ENCODE measurements around the gene L3MBTL4.

L3MBTL4 gene

DNA sequence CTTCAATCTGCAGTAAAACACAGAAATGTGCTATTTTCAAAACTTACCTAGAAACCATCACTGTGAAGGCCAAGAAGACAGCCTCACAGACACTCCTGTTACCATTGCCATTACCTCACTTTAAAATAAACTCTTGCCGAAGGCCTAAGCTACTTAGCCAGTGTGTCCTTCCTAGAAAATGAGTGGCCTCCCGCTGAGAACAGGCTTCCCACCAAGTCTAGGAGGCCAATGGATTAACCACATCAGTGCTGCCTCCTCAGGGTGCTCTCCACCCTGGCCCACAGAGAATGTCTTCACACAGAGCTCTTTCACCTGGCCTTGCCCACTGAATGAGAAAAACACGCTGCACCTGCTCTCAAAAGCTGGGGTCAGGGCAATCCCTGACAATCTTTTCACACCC lies 47.5 kb downstream of the L3MBTL4 start:
- DNase-seq (ENCODE audit: low read depth): no peak
- H3K4me3 ChIP-seq (ENCODE audit: control insufficient read depth, low read depth, low read length): no peak overlapping the region
- TF ChIP-seq, protein P1, sequence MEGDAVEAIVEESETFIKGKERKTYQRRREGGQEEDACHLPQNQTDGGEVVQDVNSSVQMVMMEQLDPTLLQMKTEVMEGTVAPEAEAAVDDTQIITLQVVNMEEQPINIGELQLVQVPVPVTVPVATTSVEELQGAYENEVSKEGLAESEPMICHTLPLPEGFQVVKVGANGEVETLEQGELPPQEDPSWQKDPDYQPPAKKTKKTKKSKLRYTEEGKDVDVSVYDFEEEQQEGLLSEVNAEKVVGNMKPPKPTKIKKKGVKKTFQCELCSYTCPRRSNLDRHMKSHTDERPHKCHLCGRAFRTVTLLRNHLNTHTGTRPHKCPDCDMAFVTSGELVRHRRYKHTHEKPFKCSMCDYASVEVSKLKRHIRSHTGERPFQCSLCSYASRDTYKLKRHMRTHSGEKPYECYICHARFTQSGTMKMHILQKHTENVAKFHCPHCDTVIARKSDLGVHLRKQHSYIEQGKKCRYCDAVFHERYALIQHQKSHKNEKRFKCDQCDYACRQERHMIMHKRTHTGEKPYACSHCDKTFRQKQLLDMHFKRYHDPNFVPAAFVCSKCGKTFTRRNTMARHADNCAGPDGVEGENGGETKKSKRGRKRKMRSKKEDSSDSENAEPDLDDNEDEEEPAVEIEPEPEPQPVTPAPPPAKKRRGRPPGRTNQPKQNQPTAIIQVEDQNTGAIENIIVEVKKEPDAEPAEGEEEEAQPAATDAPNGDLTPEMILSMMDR (conservative IDR thresholded peaks at IDR 0.05; ENCODE audit: control insufficient read depth, insufficient read depth, low read depth, low read length): no peak

- no peak for DNase-seq (ENCODE audit: low read depth)
- TF ChIP-seq, protein P1 (conservative IDR thresholded peaks at IDR 0.05; ENCODE audit: control insufficient read depth, insufficient read depth, low read depth, low read length): no peak
- H3K4me3 ChIP-seq (ENCODE audit: control insufficient read depth, low read depth, low read length): no peak overlapping the region
Measured at GRCh38 chr18:6366776-6367175, 47.9 kb downstream of the L3MBTL4 start.

DNA sequence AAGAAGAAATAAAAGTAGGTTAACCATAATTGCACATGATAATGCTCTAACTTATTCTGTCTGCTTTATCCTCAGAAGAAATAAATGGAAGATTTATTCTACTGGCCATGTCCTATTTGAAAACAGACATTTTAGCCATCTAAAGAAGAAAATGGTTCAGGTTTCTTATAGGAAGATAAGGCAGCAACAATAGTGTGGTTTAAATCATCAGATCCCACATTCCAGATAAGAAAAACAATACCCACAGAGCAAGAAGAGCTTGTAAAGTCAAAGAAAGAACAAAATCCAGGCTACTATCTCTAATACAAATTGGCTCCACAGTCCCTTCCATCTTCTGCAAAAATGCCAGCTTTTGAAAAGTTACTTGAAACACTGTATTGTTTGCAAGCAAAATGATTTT lies 49.3 kb downstream of the L3MBTL4 start:
- TF ChIP-seq, protein P1 (conservative IDR thresholded peaks at IDR 0.05; ENCODE audit: control insufficient read depth, insufficient read depth, low read depth, low read length): no peak
- DNase-seq (ENCODE audit: low read depth): no peak
- H3K4me3 ChIP-seq (ENCODE audit: control insufficient read depth, low read depth, low read length): no peak overlapping the region

DNA sequence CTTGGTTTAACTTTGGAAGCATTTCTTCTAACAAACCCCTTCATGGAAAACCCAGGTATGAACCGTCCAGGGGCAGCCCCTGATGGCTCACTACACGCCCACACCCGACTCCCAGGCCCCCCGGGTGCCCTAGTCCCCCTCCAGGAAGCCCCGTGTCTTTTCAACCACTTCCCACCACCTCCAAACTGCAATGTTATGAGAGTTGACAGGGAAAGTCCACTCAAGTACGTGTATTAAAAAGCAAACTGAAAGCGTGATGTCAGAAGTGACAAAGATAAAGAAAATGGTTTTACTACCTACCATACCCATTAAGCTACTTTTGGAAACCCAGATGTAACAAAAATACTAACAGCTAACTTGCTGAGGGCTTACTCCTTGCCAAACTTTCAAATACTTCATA lies 51.5 kb downstream of the L3MBTL4 start:
- TF ChIP-seq, protein P1 (conservative IDR thresholded peaks at IDR 0.05; ENCODE audit: control insufficient read depth, insufficient read depth, low read depth, low read length): no peak
- H3K4me3 ChIP-seq (ENCODE audit: control insufficient read depth, low read depth, low read length): no peak overlapping the region
- DNase-seq (ENCODE audit: low read depth): no peak

DNA sequence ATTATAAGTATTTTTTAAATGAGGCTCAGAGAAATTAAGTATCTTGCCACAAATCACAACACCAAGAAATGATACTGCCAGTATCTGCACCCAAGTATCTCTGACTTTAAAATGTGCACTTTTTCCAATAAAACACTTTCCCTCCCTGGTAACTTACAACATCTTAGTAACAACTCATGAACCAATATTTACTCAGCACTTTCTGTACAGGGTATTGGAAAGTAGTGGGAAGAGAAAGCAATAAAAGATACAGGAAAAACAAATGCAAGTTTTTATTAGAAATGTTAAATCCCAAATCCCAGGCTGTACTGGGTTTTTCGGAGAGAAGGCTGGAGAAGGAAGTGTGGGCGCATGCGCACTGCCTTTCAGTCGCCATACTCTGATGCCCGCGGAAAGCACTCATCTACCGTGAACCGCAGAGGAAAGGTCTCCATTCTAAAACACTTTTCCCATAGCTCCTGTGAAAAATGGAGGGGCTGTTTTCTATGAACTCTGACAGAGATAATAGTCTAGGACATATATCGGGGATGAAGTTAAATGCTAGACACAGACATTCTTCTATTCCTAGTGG lies 52.1 kb downstream of the L3MBTL4 start:
- no peak overlapping the region for H3K4me3 ChIP-seq (ENCODE audit: control insufficient read depth, low read depth, low read length)
- DNase-seq (ENCODE audit: low read depth): no peak
- TF ChIP-seq, protein P1 (conservative IDR thresholded peaks at IDR 0.05; ENCODE audit: control insufficient read depth, insufficient read depth, low read depth, low read length): no peak

DNA sequence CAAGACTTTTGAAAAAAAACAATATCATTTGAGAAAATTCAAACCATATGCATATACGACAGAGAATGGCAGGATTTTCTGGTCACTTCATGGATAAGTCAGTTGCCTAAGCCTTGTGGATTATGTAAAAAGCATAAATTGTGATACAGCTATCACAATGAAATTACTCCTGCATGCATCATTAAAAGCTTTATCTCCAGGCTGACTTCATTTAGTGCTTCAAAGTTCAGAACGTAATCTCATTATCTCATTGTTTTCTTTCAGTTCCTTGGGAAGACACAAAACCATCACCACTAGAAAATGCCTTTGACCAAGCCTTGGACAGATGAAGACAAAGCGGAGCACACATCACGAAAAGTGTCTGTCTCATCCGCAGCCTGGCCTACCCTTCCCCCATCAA lies 57.0 kb downstream of the L3MBTL4 start:
- no peak overlapping the region for H3K4me3 ChIP-seq (ENCODE audit: control insufficient read depth, low read depth, low read length)
- TF ChIP-seq, protein P1 (conservative IDR thresholded peaks at IDR 0.05; ENCODE audit: control insufficient read depth, insufficient read depth, low read depth, low read length): no peak
- DNase-seq (ENCODE audit: low read depth): no peak

All from fibroblast of mammary gland (primary cell).